Esophagus squamous epithelium (tissue), 4 donors: Measurements from ENCODE around the gene SLC6A9.

Experiments used
- POLR2A ChIP-seq, 4 donors: fragments of 450-650 bp; IDR thresholded peaks; one replicate each; pipeline ENCODE4 v1.6.1; 2017; ENCODE audit warnings: antibody characterized with exemption in 4 of 4, mild to moderate bottlenecking in 4 of 4, moderate library complexity in 3 of 4
- TF ChIP-seq, protein P1 (sequence below), 6 experiments: fragments of 450-650 bp in 4 of 6; fragments of 200-600 bp in 2 of 6; sonication (generic) in 2 of 6; IDR thresholded peaks; one replicate each; pipeline ENCODE4 v1.5.1; 2016 to 2019; ENCODE audit warnings: antibody characterized with exemption in 6 of 6, mild to moderate bottlenecking in 4 of 6, moderate library complexity in 4 of 6

DNA sequence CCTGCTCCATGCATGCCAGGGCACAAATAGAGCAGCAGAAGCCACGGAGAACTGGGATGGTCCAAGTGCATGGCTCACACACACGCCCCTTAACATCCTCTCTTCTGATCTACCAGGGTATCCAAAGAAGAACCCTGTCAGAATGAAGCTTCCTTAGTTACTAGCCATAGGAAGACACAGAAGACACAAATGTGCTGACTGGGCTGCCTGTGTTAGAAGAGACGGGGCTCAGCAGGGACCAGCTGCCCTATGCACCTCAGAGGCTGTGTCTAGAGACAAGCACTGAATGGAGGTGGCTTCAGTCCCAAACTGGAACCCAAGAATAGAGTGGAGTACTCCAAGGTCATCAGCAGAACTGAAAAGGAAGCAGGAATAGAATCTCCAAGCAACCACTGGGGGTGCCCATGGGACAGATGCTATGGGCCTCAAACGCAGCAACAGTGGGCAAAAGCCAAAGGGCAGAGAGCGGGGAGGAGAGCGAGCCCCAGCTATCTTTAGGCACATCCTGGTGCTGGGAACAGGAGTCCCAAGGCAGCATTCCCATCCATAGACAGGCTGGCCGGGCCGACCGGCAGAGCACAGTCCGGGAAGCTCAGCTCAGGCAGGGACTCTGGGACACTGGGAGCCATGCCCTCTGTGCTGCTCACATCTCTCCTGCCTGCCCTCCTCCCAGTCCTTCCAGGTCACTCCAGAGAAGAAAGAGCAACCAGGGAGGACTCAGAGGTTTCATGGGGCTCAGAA, 9.5 kb downstream of the SLC6A9 start:
- no peak for TF ChIP-seq POLR2A (IDR thresholded peaks at IDR 0.05)
- TF ChIP-seq, protein P1, sequence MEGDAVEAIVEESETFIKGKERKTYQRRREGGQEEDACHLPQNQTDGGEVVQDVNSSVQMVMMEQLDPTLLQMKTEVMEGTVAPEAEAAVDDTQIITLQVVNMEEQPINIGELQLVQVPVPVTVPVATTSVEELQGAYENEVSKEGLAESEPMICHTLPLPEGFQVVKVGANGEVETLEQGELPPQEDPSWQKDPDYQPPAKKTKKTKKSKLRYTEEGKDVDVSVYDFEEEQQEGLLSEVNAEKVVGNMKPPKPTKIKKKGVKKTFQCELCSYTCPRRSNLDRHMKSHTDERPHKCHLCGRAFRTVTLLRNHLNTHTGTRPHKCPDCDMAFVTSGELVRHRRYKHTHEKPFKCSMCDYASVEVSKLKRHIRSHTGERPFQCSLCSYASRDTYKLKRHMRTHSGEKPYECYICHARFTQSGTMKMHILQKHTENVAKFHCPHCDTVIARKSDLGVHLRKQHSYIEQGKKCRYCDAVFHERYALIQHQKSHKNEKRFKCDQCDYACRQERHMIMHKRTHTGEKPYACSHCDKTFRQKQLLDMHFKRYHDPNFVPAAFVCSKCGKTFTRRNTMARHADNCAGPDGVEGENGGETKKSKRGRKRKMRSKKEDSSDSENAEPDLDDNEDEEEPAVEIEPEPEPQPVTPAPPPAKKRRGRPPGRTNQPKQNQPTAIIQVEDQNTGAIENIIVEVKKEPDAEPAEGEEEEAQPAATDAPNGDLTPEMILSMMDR (IDR thresholded peaks at IDR 0.05), result no peak
